HG03575 (cell line): Measurements from ENCODE around the gene MRTFA.
"Not testable (repeated sequence)": the region's sequence is repeated elsewhere in the genome, so short reads cannot be mapped to it uniquely, and the experiment has no call there.

Source experiments
- ATAC-seq: cut with Tn5 transposase; IDR thresholded peaks from one replicate; pipeline ENCODE4 v1.9.1; 2021; ENCODE audit not compliant: unreplicated experiment, insufficient number of reproducible peaks, low FRiP score; ENCODE audit errors: extremely low read depth

The MRTFA gene

GRCh38 chr22:40606306-40606705 lies 30.2 kb downstream of the MRTFA start:
- no peak for ATAC-seq

GRCh38 chr22:40605761-40606160 lies 30.8 kb downstream of the MRTFA start:
- ATAC-seq, result no peak

GRCh38 chr22:40603088-40603605 lies 33.4 kb downstream of the MRTFA start:
- ATAC-seq, result no peak

- ATAC-seq, result no peak
Measured at GRCh38 chr22:40602231-40602630, 34.3 kb downstream of the MRTFA start.

- ATAC-seq, result no peak
Measured at GRCh38 chr22:40599731-40600130, 36.8 kb downstream of the MRTFA start.

- ATAC-seq, result not testable (repeated sequence)
Measured at GRCh38 chr22:40598712-40599111, 37.8 kb downstream of the MRTFA start.

- no peak for ATAC-seq
Measured at GRCh38 chr22:40597526-40598430, 38.7 kb downstream of the MRTFA start.

GRCh38 chr22:40595497-40596234 lies 40.9 kb downstream of the MRTFA start:
- ATAC-seq, result no peak

GRCh38 chr22:40594924-40595323 lies 41.6 kb downstream of the MRTFA start:
- no peak for ATAC-seq

GRCh38 chr22:40594346-40594745 lies 42.2 kb downstream of the MRTFA start:
- ATAC-seq, result no peak

- ATAC-seq, result no peak
Measured at GRCh38 chr22:40593460-40594273, 42.9 kb downstream of the MRTFA start.

- ATAC-seq, result no peak
Measured at GRCh38 chr22:40592352-40593113, 44.0 kb downstream of the MRTFA start.

- ATAC-seq, result no peak
Measured at GRCh38 chr22:40588726-40589125, 47.8 kb downstream of the MRTFA start.

GRCh38 chr22:40586781-40587180 lies 49.7 kb downstream of the MRTFA start:
- no peak for ATAC-seq

GRCh38 chr22:40585310-40585751 lies 51.2 kb downstream of the MRTFA start:
- no peak for ATAC-seq

GRCh38 chr22:40584766-40585165 lies 51.8 kb downstream of the MRTFA start:
- ATAC-seq, result not testable (repeated sequence)

GRCh38 chr22:40583053-40583741 lies 53.3 kb downstream of the MRTFA start:
- no peak for ATAC-seq

GRCh38 chr22:40582063-40582462 lies 54.5 kb downstream of the MRTFA start:
- ATAC-seq, result no peak
